ENCODE data around the gene COL12A1. TPM values are rescaled to one million over a fixed set of nuclear protein-coding genes. Genes with fewer than 3 reads are reported as not detected.

COL12A1 gene
- total and polyA plus RNA-seq, 9 of the 15 experiments (the other 6 are each of a cell fraction or from before 2014, with no cell fraction given): 0.11 TPM; not detected in 8

DNA sequence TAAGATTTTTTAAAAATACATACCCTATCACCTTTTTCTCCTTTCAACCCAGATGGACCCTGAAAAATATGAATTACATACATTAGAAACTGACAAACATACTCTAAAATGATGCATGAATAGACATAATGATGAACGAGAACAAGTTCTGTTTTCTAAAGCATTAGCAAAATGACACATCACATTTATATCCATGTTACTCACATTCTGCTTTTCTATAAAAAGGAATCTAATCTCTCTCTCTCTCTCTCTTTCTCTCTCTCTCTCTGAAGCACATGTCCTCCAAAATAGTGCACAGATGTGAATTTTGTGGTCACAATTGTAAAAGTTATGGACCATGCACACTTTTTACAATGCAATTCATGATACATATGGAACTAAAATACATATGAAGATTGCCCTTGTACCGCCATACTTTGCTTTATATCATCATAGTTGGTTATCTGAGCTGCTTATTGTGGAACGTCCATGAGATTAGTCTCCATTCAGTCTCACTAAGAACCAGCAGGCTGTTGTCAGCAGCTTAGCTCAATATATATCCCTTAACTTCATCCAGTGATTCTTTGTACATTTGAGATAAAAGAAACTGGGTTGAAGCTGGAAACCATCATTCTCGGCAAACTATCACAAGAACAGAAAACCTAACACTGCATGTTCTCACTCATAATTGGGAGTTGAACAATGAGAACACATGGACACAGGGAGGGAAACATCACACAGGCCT lies 114.2 kb downstream of the COL12A1 start:
- CTCF ChIA-PET (ENCODE audit: low intra/inter-chr PET ratio): no interaction called here
- intact Hi-C loops (cut with micrococcal nuclease): no loop called here
- no TSS peak for BruUV-seq (replicated peaks)
- Histone ChIP-seq H3K79me2 (ENCODE audit: control insufficient read depth, insufficient read depth, low read length) (no peaks in the 10 kb centered on the region), H3K9me3 (replicated peaks; ENCODE audit: control insufficient read depth, insufficient read depth, low read depth, low read length) (no peaks in the 10 kb centered on the region), H4K20me1 (replicated peaks; ENCODE audit: control insufficient read depth, insufficient read depth, low read length) (no peaks in the 10 kb centered on the region), H3K4me3 (no peak overlapping the region), H3K4me2 (ENCODE audit: insufficient read depth, low read length) (no peak overlapping the region), H3K9me1 (ENCODE audit: control insufficient read depth, insufficient read depth, low read length) (no peaks in the 10 kb centered on the region), H3K27me3 (ENCODE audit: control insufficient read depth in 2 of 2, insufficient read depth in 2 of 2, low read length in 2 of 2) (no peaks in the 10 kb centered on the region), H2AFZ (ENCODE audit: low read depth, low read length) (no peak overlapping the region), H3K4me1 (replicated peaks in 1 of 2; ENCODE audit: control insufficient read depth in 2 of 2, insufficient read depth in 2 of 2, low read length in 2 of 2) (no peaks in the 10 kb centered on the region), H3K9ac (ENCODE audit: insufficient read depth in 1 of 2, low read depth in 2 of 2, low read length in 2 of 2) (no peak overlapping the region), H3K27ac (ENCODE audit: extremely low read depth, low read depth, low read length) (no peak overlapping the region), H3K36me3 (ENCODE audit: control insufficient read depth, insufficient read depth, low read length) (no peaks in the 10 kb centered on the region)
- POLR2A ChIA-PET: no interaction called here
- DNase-seq (ENCODE audit: extremely low read depth in 1 of 4, low spot score in 3 of 4) (no peak), ATAC-seq (no peak), FAIRE-seq (no peak)
- in situ Hi-C loops (cut with MboI): no loop called here
- TF ChIP-seq, protein P1, sequence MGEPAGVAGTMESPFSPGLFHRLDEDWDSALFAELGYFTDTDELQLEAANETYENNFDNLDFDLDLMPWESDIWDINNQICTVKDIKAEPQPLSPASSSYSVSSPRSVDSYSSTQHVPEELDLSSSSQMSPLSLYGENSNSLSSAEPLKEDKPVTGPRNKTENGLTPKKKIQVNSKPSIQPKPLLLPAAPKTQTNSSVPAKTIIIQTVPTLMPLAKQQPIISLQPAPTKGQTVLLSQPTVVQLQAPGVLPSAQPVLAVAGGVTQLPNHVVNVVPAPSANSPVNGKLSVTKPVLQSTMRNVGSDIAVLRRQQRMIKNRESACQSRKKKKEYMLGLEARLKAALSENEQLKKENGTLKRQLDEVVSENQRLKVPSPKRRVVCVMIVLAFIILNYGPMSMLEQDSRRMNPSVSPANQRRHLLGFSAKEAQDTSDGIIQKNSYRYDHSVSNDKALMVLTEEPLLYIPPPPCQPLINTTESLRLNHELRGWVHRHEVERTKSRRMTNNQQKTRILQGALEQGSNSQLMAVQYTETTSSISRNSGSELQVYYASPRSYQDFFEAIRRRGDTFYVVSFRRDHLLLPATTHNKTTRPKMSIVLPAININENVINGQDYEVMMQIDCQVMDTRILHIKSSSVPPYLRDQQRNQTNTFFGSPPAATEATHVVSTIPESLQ (CRISPR knock-in tag; IDR thresholded peaks at IDR 0.05): no peak
- no peak for TF ChIP-seq IRF2 (CRISPR knock-in tag; IDR thresholded peaks at IDR 0.05)
- no peak for TF ChIP-seq FOS (IDR thresholded peaks at IDR 0.05; ENCODE audit: extremely low read depth, insufficient read length)
- no peak for TF ChIP-seq TAF7 (tag; IDR thresholded peaks at IDR 0.05)
- 2% methylated on average over 4 of the region's 4 CpGs for WGBS (ENCODE audit: insufficient coverage, low coverage, missing lambda C conversion rate)

Measured in K562 (cell line).